ENCODE data around the gene CASP8AP2. TPM values are rescaled to one million over a fixed set of nuclear protein-coding genes. Genes with fewer than 3 reads are reported as not detected.

The CASP8AP2 gene
- total and polyA plus RNA-seq, 2 donors (not counting 1 experiment from before 2014, with no cell fraction given): 10.8 to 13.4 TPM

- no peaks in the 10 kb centered on the region for H3K9me3 ChIP-seq (ENCODE audit: control insufficient read depth, insufficient read depth, low read depth, low read length)
- no peak overlapping the region for H3K9ac ChIP-seq (ENCODE audit: insufficient read depth, low read length)
- DNase-seq (ENCODE audit: low read depth in 2 of 2): no peak
- no peaks in the 10 kb centered on the region for H4K20me1 ChIP-seq (ENCODE audit: control insufficient read depth, extremely low read depth, insufficient read depth, low read length)
- H3K4me2 ChIP-seq (ENCODE audit: extremely low read depth, insufficient read depth, low read length): no peak overlapping the region
- TF ChIP-seq EZH2 (IDR thresholded peaks at IDR 0.05; ENCODE audit: low read length, missing control alignments): no peak
- no peak for TF ChIP-seq CTCF (conservative IDR thresholded peaks at IDR 0.05 in 1 of 2, IDR thresholded peaks at IDR 0.05 in 1 of 2; ENCODE audit: low read depth in 1 of 2, low read length in 2 of 2)
- H3K79me2 ChIP-seq (ENCODE audit: control insufficient read depth, insufficient read depth, low read length): no peaks in the 10 kb centered on the region
- no peaks in the 10 kb centered on the region for H3K36me3 ChIP-seq (ENCODE audit: control insufficient read depth, insufficient read depth, low read length)
- no peaks in the 10 kb centered on the region for H3K27me3 ChIP-seq (ENCODE audit: control insufficient read depth, insufficient read depth, low read length)
- H3K27ac ChIP-seq (ENCODE audit: insufficient read depth, low read length): no peak overlapping the region
- H3K4me3 ChIP-seq (replicated peaks in 1 of 4; ENCODE audit: control extremely low read depth in 1 of 4, insufficient read depth in 1 of 4, low read depth in 3 of 4, low read length in 4 of 4): no peak overlapping the region
- H2AFZ ChIP-seq (ENCODE audit: low read length): no peak overlapping the region
- no peaks in the 10 kb centered on the region for H3K4me1 ChIP-seq (ENCODE audit: control insufficient read depth, extremely low read depth, insufficient read depth, low read length)
Observed at GRCh38 chr6:89784838-89785237, 44.8 kb upstream of the CASP8AP2 start.

DNA sequence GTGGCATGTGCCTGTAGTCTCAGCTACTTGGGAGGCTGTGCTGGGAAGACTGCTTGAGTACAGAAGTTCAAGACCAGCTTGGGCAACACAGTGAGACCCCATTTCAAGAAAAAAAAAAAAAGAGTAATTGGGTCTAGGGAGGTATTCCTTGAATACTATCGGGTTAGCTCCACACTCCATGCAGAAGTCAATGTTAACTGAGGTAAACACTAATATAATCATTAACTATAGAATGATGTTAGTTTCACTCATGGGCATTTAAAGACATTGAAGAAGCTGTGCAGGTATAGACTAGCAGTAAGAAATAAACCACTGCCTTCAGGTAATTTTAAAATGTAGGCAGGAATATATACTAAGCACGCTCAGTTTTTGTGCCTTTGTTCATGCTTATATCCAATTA, 42.7 kb upstream of the CASP8AP2 start:
- Histone ChIP-seq H4K20me1 (ENCODE audit: control insufficient read depth, extremely low read depth, insufficient read depth, low read length) (no peaks in the 10 kb centered on the region), H3K4me2 (ENCODE audit: extremely low read depth, insufficient read depth, low read length) (no peak overlapping the region), H3K36me3 (ENCODE audit: control insufficient read depth, insufficient read depth, low read length) (no peaks in the 10 kb centered on the region), H3K9ac (ENCODE audit: insufficient read depth, low read length) (no peak overlapping the region), H3K9me3 (ENCODE audit: control insufficient read depth, insufficient read depth, low read depth, low read length) (no peaks in the 10 kb centered on the region), H3K27ac (ENCODE audit: insufficient read depth, low read length) (no peak overlapping the region), H2AFZ (ENCODE audit: low read length) (no peak overlapping the region), H3K4me1 (ENCODE audit: control insufficient read depth, extremely low read depth, insufficient read depth, low read length) (no peaks in the 10 kb centered on the region), H3K27me3 (ENCODE audit: control insufficient read depth, insufficient read depth, low read length) (no peaks in the 10 kb centered on the region), H3K79me2 (ENCODE audit: control insufficient read depth, insufficient read depth, low read length) (no peaks in the 10 kb centered on the region), H3K4me3 (replicated peaks in 1 of 4; ENCODE audit: control extremely low read depth in 1 of 4, insufficient read depth in 1 of 4, low read depth in 3 of 4, low read length in 4 of 4) (no peak overlapping the region)
- TF ChIP-seq CTCF (conservative IDR thresholded peaks at IDR 0.05 in 1 of 2, IDR thresholded peaks at IDR 0.05 in 1 of 2; ENCODE audit: low read depth in 1 of 2, low read length in 2 of 2): no peak
- TF ChIP-seq EZH2 (IDR thresholded peaks at IDR 0.05; ENCODE audit: low read length, missing control alignments): no peak
- no peak for DNase-seq (ENCODE audit: low read depth in 2 of 2)

DNA sequence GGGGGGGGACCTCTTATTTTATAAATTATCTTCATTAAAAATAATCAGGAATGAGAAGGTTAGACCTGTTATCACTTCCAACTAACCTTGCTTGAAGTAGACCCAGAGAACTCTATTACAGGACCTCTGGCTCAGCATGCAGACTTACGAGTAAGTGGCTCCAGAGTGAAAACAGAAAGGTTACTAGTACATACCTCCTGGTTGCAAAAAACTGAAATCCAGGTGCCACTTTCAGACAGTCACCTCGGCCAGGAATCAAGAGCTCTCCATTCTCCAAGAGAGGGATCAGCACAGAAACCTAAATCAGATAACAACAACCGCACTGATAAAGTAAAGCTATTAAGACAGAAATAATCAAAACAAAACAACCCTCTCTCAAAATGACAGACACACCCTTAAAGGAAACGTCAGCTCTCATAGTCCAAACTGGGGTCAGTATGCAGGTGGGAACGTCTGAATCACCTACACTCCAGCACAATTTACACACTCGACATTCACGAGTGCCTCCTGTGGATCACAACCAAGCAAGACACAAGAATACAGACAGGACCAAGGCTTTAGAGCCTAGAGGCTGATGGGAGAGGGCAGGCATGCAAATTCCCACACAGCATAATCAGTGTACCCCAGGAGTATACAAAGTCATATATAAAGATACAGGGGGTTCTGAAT, 41.9 kb upstream of the CASP8AP2 start:
- no peak for DNase-seq (ENCODE audit: low read depth in 2 of 2)
- H2AFZ ChIP-seq (ENCODE audit: low read length): no peak overlapping the region
- no peaks in the 10 kb centered on the region for H3K27me3 ChIP-seq (ENCODE audit: control insufficient read depth, insufficient read depth, low read length)
- no peaks in the 10 kb centered on the region for H4K20me1 ChIP-seq (ENCODE audit: control insufficient read depth, extremely low read depth, insufficient read depth, low read length)
- TF ChIP-seq EZH2 (IDR thresholded peaks at IDR 0.05; ENCODE audit: low read length, missing control alignments) (no peak), CTCF (conservative IDR thresholded peaks at IDR 0.05 in 1 of 2, IDR thresholded peaks at IDR 0.05 in 1 of 2; ENCODE audit: low read depth in 1 of 2, low read length in 2 of 2) (no peak)
- no peak overlapping the region for H3K4me3 ChIP-seq (replicated peaks in 1 of 4; ENCODE audit: control extremely low read depth in 1 of 4, insufficient read depth in 1 of 4, low read depth in 3 of 4, low read length in 4 of 4)
- no peaks in the 10 kb centered on the region for H3K79me2 ChIP-seq (ENCODE audit: control insufficient read depth, insufficient read depth, low read length)
- H3K4me2 ChIP-seq (ENCODE audit: extremely low read depth, insufficient read depth, low read length): no peak overlapping the region
- no peaks in the 10 kb centered on the region for H3K9me3 ChIP-seq (ENCODE audit: control insufficient read depth, insufficient read depth, low read depth, low read length)
- no peak overlapping the region for H3K9ac ChIP-seq (ENCODE audit: insufficient read depth, low read length)
- H3K27ac ChIP-seq (ENCODE audit: insufficient read depth, low read length): no peak overlapping the region
- H3K36me3 ChIP-seq (ENCODE audit: control insufficient read depth, insufficient read depth, low read length): no peaks in the 10 kb centered on the region
- no peaks in the 10 kb centered on the region for H3K4me1 ChIP-seq (ENCODE audit: control insufficient read depth, extremely low read depth, insufficient read depth, low read length)
